Loucy (cell line): ENCODE results near the gene SSTR3.

Experiments
- H2AFZ ChIP-seq: fragments of 200-600 bp; sonication (generic); 2 replicates; pipeline ENCODE4 v1.6.0; 2016; ENCODE audit warnings: antibody characterized with exemption, mild to moderate bottlenecking, low read length, moderate library complexity
- H3F3A ChIP-seq: fragments of 200-600 bp; 2 replicates; pipeline ENCODE4 v1.6.0; 2016; ENCODE audit warnings: antibody characterized with exemption, low read depth, mild to moderate bottlenecking
- H3K27me3 ChIP-seq: fragments of 200-600 bp; sonication (generic); 2 replicates; pipeline ENCODE4 v1.6.1; 2014; ENCODE audit warnings: low read length, mild to moderate bottlenecking; ENCODE audit not compliant: insufficient read depth, poor library complexity, severe bottlenecking
- H3K36me3 ChIP-seq: fragments of 200-600 bp; sonication (generic); 2 replicates; pipeline ENCODE4 v1.6.1; 2016; ENCODE audit warnings: low read length; ENCODE audit not compliant: insufficient read depth
- H3K4me1 ChIP-seq: fragments of 200-600 bp; sonication (generic); 2 replicates; pipeline ENCODE4 v1.5.1; 2014; ENCODE audit warnings: low read length, mild to moderate bottlenecking; ENCODE audit not compliant: insufficient read depth, poor library complexity, severe bottlenecking
- H3K4me2 ChIP-seq: fragments of 200-600 bp; sonication (generic); 2 replicates; pipeline ENCODE4 v1.6.0; 2014; ENCODE audit warnings: antibody characterized with exemption, low read length, low read depth, mild to moderate bottlenecking; ENCODE audit not compliant: poor library complexity, severe bottlenecking
- H3K4me3 ChIP-seq: fragments of 200-600 bp; sonication (generic); 2 replicates; pipeline ENCODE4 v1.5.1; 2014; ENCODE audit warnings: low read length, mild to moderate bottlenecking, mixed read lengths; ENCODE audit not compliant: poor library complexity, severe bottlenecking
- H3K79me2 ChIP-seq: fragments of 200-600 bp; sonication (generic); 2 replicates; pipeline ENCODE4 v1.6.1; 2014; ENCODE audit warnings: low read length; ENCODE audit not compliant: insufficient read depth
- H3K9ac ChIP-seq: fragments of 200-600 bp; sonication (generic); 2 replicates; pipeline ENCODE4 v1.6.0; 2014; ENCODE audit warnings: mild to moderate bottlenecking, low read depth, low read length, moderate library complexity; ENCODE audit not compliant: poor library complexity, severe bottlenecking
- H3K9me2 ChIP-seq: fragments of 200-600 bp; sonication (generic); replicated peaks from 2 replicates; pipeline ENCODE4 v1.6.1; 2016; ENCODE audit warnings: low read depth, low read length, mixed read lengths
- H3K9me3 ChIP-seq: fragments of 200-600 bp; sonication (generic); 2 replicates; pipeline ENCODE4 v1.6.1; 2014; ENCODE audit warnings: mild to moderate bottlenecking, antibody characterized with exemption, low read length, low read depth; ENCODE audit not compliant: insufficient read depth
- H4K20me1 ChIP-seq: fragments of 200-600 bp; sonication (generic); 2 replicates; pipeline ENCODE4 v1.6.0; 2014; ENCODE audit warnings: antibody characterized with exemption, low read length, mild to moderate bottlenecking; ENCODE audit not compliant: insufficient read depth, poor library complexity, severe bottlenecking
- CTCF ChIP-seq: fragments of 200-600 bp; sonication (generic); conservative IDR thresholded peaks from 2 replicates; pipeline ENCODE4 v1.5.1; 2014; ENCODE audit warnings: mild to moderate bottlenecking, antibody characterized with exemption, low read length
- EZH2phosphoT487 ChIP-seq: fragments of 200-600 bp; IDR thresholded peaks from 2 replicates; pipeline ENCODE4 v1.6.1; 2018; ENCODE audit warnings: antibody characterized with exemption, mild to moderate bottlenecking, moderate library complexity, borderline replicate concordance

The SSTR3 gene

GRCh38 chr22:37186228-37186996, 25.9 kb downstream of the SSTR3 start:
- Histone ChIP-seq H3K4me1 (peaks cover 34% of the 10 kb centered on the region), H3K4me2 (peak overlapping the region; percentile 85)

GRCh38 chr22:37185646-37186227, 26.5 kb downstream of the SSTR3 start:
- Histone ChIP-seq H3K79me2 (no peaks in the 10 kb centered on the region), H2AFZ (0 out of 2 replicates have a peak overlapping the region, but pooled peaks have one; percentile 75), H3K9ac (no peak overlapping the region), H4K20me1 (no peaks in the 10 kb centered on the region), H3K4me1 (peaks cover 34% of the 10 kb centered on the region), H3K36me3 (no peaks in the 10 kb centered on the region), H3K9me3 (no peaks in the 10 kb centered on the region), H3K4me2 (no peak overlapping the region), H3F3A (0 out of 2 replicates have a peak, but pooled peaks cover 6% of the 10 kb centered on the region), H3K27me3 (no peaks in the 10 kb centered on the region), H3K4me3 (no peak overlapping the region), H3K9me2 (no peaks in the 10 kb centered on the region)
- no peak for TF ChIP-seq EZH2phosphoT487
- TF ChIP-seq CTCF: no peak

More at GRCh38 chr22:37186228-37186996, 25.9 kb downstream of the SSTR3 start:
- TF ChIP-seq CTCF: no peak
- no peak for TF ChIP-seq EZH2phosphoT487
- Histone ChIP-seq H4K20me1 (no peaks in the 10 kb centered on the region), H3K9me3 (no peaks in the 10 kb centered on the region), H3K27me3 (no peaks in the 10 kb centered on the region), H3F3A (0 out of 2 replicates have a peak, but pooled peaks cover 6% of the 10 kb centered on the region), H3K79me2 (no peaks in the 10 kb centered on the region), H3K36me3 (no peaks in the 10 kb centered on the region), H2AFZ (peak overlapping the region; percentile 75), H3K9ac (peak overlapping the region; percentile 67), H3K4me3 (peak overlapping the region; percentile 69), H3K9me2 (no peaks in the 10 kb centered on the region)

DNA sequence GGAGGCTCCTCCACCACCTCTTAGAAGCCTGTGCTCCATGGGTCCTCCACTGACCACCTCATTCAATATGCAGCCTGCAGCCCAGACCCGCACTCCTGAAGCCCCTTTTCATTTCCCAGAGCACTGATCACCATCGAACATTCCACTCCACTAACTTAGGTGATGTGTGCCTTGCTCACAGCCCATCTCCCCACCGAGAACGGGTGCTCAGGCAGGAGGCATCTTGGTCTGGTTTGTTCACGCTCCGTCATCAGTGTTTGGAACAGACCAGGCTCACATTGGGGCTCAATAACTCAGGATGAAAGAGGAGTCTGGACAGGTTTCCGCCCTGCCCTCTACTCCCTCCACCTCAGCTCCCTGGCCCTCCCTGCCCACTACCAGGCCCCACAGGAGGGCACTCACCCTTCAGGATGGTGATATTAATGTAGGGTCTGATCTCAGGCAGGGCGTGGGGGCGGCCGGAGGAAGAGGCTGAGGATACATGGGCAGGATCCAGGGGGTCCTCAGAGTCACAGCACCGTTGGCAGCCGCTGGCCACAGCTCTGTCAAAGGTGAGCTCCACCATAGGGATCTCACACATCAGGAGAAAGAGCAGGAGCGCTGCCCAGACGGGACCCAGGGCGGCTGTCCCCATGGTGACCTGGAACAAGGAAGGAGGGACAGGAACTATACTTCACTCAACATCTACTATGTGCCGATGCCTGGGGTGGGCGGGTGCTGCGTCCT, 27.3 kb downstream of the SSTR3 start:
- H3K9me2 ChIP-seq: no peaks in the 10 kb centered on the region

More for the DNA sequence above, 27.3 kb downstream of the SSTR3 start:
- 0 out of 2 replicates have a peak, but pooled peaks cover 6% of the 10 kb centered on the region for H3F3A ChIP-seq
- no peak overlapping the region for H2AFZ ChIP-seq
- H3K4me2 ChIP-seq: no peak overlapping the region
- H4K20me1 ChIP-seq: no peaks in the 10 kb centered on the region
- H3K9me3 ChIP-seq: no peaks in the 10 kb centered on the region
- no peaks in the 10 kb centered on the region for H3K36me3 ChIP-seq
- peaks cover 34% of the 10 kb centered on the region for H3K4me1 ChIP-seq
- no peaks in the 10 kb centered on the region for H3K27me3 ChIP-seq
- H3K4me3 ChIP-seq: no peak overlapping the region
- H3K9ac ChIP-seq: no peak overlapping the region
- TF ChIP-seq CTCF (no peak), EZH2phosphoT487 (no peak)
- no peaks in the 10 kb centered on the region for H3K79me2 ChIP-seq
